ENCODE results near the gene GDNF. TPM values are rescaled to one million over a fixed set of nuclear protein-coding genes. Genes with fewer than 3 reads are reported as not detected.

Gene GDNF
- total RNA-seq, 1 experiment from 2014 or later = not detected

DNA sequence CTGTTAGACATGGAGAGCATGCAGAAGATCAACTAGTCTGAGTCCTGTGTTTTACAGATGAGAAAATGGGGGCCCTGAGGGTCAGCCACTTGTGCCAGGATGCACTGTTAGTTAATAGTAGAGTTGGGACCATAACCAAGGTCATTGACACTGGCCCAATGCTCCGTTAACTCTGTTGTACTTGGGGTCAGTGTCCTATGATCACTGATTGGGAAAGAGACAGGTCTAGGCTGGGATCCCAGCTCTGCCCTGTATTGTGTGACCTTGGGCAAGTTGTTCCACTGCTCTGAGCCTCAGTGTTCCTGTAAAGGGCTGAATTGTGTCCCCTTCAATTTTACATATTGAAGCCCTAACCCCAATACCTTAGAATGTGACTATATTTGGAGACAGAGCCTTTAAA, 70.0 kb downstream of the GDNF start:
- no peak overlapping the region for H3K4me3 ChIP-seq (ENCODE audit: low read depth in 2 of 2, low read length in 2 of 2)
- ChIA-PET POLR2A (interaction anchor here (0.7 kb wide), 1 partner anchor 51 kb away, joined by 3 read pairs; no protein-coding TSS in a partner anchor), CTCF (no interaction called here)
- H3K36me3 ChIP-seq (ENCODE audit: control insufficient read depth, insufficient read depth, low read length) = no peaks in the 10 kb centered on the region
- no peaks in the 10 kb centered on the region for H3K27me3 ChIP-seq (ENCODE audit: control insufficient read depth, insufficient read depth, low read length)
- BruUV-seq (replicated peaks) = no TSS peak
- no peak for DNase-seq (ENCODE audit: low read depth, low spot score)
- H3K9me3 ChIP-seq (ENCODE audit: control insufficient read depth, insufficient read depth, low read depth, low read length) = no peaks in the 10 kb centered on the region
- H3K27ac ChIP-seq (ENCODE audit: low read length) = no peak overlapping the region
- no peak for ATAC-seq
- in situ Hi-C loops (cut with HindIII; ENCODE audit: low pct_unique_long_range_greater_than_20kb, low sequenced_read_pairs) (no loop called here), intact Hi-C loops (cut with micrococcal nuclease; ENCODE audit: unreplicated experiment) (loop anchor here (10.0 kb wide), 1 partner anchor 415 kb away; no protein-coding TSS in a partner anchor)
- TF ChIP-seq, protein P1, sequence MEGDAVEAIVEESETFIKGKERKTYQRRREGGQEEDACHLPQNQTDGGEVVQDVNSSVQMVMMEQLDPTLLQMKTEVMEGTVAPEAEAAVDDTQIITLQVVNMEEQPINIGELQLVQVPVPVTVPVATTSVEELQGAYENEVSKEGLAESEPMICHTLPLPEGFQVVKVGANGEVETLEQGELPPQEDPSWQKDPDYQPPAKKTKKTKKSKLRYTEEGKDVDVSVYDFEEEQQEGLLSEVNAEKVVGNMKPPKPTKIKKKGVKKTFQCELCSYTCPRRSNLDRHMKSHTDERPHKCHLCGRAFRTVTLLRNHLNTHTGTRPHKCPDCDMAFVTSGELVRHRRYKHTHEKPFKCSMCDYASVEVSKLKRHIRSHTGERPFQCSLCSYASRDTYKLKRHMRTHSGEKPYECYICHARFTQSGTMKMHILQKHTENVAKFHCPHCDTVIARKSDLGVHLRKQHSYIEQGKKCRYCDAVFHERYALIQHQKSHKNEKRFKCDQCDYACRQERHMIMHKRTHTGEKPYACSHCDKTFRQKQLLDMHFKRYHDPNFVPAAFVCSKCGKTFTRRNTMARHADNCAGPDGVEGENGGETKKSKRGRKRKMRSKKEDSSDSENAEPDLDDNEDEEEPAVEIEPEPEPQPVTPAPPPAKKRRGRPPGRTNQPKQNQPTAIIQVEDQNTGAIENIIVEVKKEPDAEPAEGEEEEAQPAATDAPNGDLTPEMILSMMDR (IDR thresholded peaks at IDR 0.05) = no peak
- TF ChIP-seq SIN3A (IDR thresholded peaks at IDR 0.05; ENCODE audit: borderline replicate concordance, insufficient read depth, low read depth, low read length) = no peak
- TF ChIP-seq TCF7L2 (IDR thresholded peaks at IDR 0.05; ENCODE audit: low read depth, low read length) = no peak
- H3K4me1 ChIP-seq (ENCODE audit: control insufficient read depth, insufficient read depth, low read length) = no peaks in the 10 kb centered on the region

DNA sequence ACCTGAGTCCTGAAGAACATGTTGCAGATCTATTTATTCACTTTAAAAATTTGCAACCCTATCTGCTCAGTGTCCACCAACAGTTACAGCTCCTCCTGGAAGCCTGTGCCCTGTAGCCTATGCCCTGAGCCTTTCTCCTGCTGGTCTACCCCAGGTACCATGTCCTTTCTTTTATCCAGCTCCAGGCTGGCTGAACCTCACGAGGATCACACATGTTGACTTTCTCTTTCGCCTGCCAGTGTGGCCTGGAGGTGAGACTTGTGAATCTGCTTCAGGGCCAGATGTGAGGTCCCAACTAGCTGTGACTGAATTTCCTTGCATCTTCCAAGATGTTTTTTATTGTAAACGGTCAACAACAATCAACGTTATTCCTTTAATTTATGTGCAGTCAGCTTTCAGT, 70.7 kb downstream of the GDNF start:
- ChIA-PET POLR2A (no interaction called here), CTCF (no interaction called here)
- Histone ChIP-seq H3K4me1 (ENCODE audit: control insufficient read depth, insufficient read depth, low read length) (no peaks in the 10 kb centered on the region), H3K27me3 (ENCODE audit: control insufficient read depth, insufficient read depth, low read length) (no peaks in the 10 kb centered on the region), H3K4me3 (ENCODE audit: low read depth in 2 of 2, low read length in 2 of 2) (no peak overlapping the region), H3K27ac (ENCODE audit: low read length) (no peak overlapping the region), H3K9me3 (ENCODE audit: control insufficient read depth, insufficient read depth, low read depth, low read length) (no peaks in the 10 kb centered on the region), H3K36me3 (ENCODE audit: control insufficient read depth, insufficient read depth, low read length) (no peaks in the 10 kb centered on the region)
- no TSS peak for BruUV-seq (replicated peaks)
- in situ Hi-C loops (cut with HindIII; ENCODE audit: low pct_unique_long_range_greater_than_20kb, low sequenced_read_pairs) = no loop called here
- DNase-seq (ENCODE audit: low read depth, low spot score) (no peak), ATAC-seq (no peak)
- intact Hi-C loops (cut with micrococcal nuclease; ENCODE audit: unreplicated experiment) = no loop called here
- TF ChIP-seq TCF7L2 (IDR thresholded peaks at IDR 0.05; ENCODE audit: low read depth, low read length) = no peak
- TF ChIP-seq, protein P2, sequence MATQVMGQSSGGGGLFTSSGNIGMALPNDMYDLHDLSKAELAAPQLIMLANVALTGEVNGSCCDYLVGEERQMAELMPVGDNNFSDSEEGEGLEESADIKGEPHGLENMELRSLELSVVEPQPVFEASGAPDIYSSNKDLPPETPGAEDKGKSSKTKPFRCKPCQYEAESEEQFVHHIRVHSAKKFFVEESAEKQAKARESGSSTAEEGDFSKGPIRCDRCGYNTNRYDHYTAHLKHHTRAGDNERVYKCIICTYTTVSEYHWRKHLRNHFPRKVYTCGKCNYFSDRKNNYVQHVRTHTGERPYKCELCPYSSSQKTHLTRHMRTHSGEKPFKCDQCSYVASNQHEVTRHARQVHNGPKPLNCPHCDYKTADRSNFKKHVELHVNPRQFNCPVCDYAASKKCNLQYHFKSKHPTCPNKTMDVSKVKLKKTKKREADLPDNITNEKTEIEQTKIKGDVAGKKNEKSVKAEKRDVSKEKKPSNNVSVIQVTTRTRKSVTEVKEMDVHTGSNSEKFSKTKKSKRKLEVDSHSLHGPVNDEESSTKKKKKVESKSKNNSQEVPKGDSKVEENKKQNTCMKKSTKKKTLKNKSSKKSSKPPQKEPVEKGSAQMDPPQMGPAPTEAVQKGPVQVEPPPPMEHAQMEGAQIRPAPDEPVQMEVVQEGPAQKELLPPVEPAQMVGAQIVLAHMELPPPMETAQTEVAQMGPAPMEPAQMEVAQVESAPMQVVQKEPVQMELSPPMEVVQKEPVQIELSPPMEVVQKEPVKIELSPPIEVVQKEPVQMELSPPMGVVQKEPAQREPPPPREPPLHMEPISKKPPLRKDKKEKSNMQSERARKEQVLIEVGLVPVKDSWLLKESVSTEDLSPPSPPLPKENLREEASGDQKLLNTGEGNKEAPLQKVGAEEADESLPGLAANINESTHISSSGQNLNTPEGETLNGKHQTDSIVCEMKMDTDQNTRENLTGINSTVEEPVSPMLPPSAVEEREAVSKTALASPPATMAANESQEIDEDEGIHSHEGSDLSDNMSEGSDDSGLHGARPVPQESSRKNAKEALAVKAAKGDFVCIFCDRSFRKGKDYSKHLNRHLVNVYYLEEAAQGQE (IDR thresholded peaks at IDR 0.05; ENCODE audit: insufficient read depth in 1 of 2, low read depth in 2 of 2, low read length in 1 of 2) = no peak
- no peak for TF ChIP-seq SIN3A (IDR thresholded peaks at IDR 0.05; ENCODE audit: borderline replicate concordance, insufficient read depth, low read depth, low read length)
- TF ChIP-seq, protein P1 (IDR thresholded peaks at IDR 0.05) = no peak
- no peak for TF ChIP-seq POLR2AphosphoS5 (IDR thresholded peaks at IDR 0.05; ENCODE audit: low read depth, low read length)

All from Panc1 (cell line).